C4-2B (cell line): ENCODE measurements around the gene ACVR1B.

ENCODE experiments used
- CTCF ChIP-seq: fragments of 450-650 bp; conservative IDR thresholded peaks from 2 replicates; pipeline ENCODE4 v1.5.1; 2017; ENCODE audit warnings: mild to moderate bottlenecking
- ZFX ChIP-seq: fragments of 450-650 bp; IDR thresholded peaks from 2 replicates; pipeline ENCODE4 v1.6.1; 2017

DNA sequence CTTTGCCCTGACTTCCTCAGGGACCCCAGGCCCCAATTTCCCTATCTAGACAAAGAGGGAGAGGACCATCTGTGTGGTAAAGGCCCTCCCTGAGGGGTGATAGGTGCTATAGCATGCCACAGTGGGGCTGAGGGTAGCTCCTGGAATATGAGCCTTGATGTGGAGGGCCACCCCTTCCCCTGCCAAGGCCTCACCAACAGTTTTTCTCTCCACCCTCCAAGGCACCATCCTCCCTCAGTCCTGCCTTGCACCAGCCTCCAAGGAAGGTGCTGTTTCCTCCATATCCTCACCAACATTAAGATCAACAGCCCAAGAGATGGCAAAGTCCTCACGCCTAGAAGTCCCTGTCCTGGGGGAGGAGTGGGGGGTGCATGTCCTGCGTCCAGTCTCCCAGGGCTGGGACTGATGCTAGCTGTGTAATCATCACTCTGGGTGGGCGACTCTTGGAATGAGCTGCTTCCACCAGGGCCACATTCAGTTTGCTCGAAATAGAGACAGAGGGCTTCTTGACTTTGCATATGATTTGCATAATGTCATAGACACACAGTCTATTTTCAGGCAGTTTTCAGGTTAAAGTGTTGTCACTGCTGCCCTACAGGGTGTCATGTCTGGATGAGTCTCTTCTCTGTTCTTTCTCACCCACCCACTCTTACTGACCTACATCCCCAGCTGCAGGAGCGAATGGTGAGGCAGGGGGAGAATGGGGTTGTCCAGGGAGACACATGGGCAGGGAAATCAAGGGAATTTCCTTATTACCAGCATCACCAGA lies 26.8 kb upstream of the ACVR1B start:
- no peak for TF ChIP-seq CTCF
- no peak for TF ChIP-seq ZFX
